A549 (cell line): ENCODE data around the gene HSPB7.

Experiments
- BHLHE40 ChIP-seq: IDR thresholded peaks from 2 replicates; pipeline ENCODE4 v1.6.1; 2012; ENCODE audit warnings: low read depth, low read length, inconsistent platforms
- CEBPB ChIP-seq, 2 experiments: fragments of >200 bp in 1 of 2; sonication (Bioruptor Twin) in 1 of 2; formaldehyde crosslinking in 1 of 2; IDR thresholded peaks; 2 replicates each; pipeline ENCODE4 v1.6.1; 2012 to 2016
- CHD2 ChIP-seq: fragments of 150-350 bp; IDR thresholded peaks from 2 replicates; pipeline ENCODE4 v1.6.1; 2014; ENCODE audit warnings: low read length; ENCODE audit not compliant: partially characterized antibody
- EHF ChIP-seq: fragments of 250-450 bp; sonication (Bioruptor Pico); IDR thresholded peaks from 2 replicates; pipeline ENCODE4 v1.5.0; 2020; ENCODE audit warnings: mild to moderate bottlenecking
- EHMT2 ChIP-seq: fragments of 200-600 bp; sonication (generic); IDR thresholded peaks from 2 replicates; pipeline ENCODE4 v1.6.1; 2016; ENCODE audit warnings: antibody characterized with exemption, low read depth, mild to moderate bottlenecking, moderate library complexity
- KDM1A ChIP-seq: fragments of 200-600 bp; sonication (generic); IDR thresholded peaks from 2 replicates; pipeline ENCODE4 v1.6.1; 2016; ENCODE audit warnings: low read depth, mild to moderate bottlenecking
- MAZ ChIP-seq: fragments of 150-350 bp; IDR thresholded peaks from 2 replicates; pipeline ENCODE4 v1.6.1; 2014; ENCODE audit warnings: antibody characterized with exemption, low read depth, low read length, borderline replicate concordance
- POLR2A ChIP-seq: IDR thresholded peaks from 2 replicates; pipeline ENCODE4 v1.6.1; 2012; ENCODE audit warnings: mild to moderate bottlenecking, low read length
- RCOR1 ChIP-seq: fragments of 150-350 bp; IDR thresholded peaks from 2 replicates; pipeline ENCODE4 v1.6.1; 2014; ENCODE audit warnings: antibody characterized with exemption, low read length, low read depth
- RFX5 ChIP-seq: fragments of 450-650 bp; IDR thresholded peaks from 2 replicates; pipeline ENCODE4 v1.7.1; 2014; ENCODE audit warnings: antibody characterized with exemption, mild to moderate bottlenecking, moderate library complexity
- ZNF302 ChIP-seq: fragments of 250-450 bp; sonication (Bioruptor Pico); IDR thresholded peaks from 2 replicates; pipeline ENCODE4 v1.9.0; 2021; ENCODE audit warnings: inconsistent platforms, mild to moderate bottlenecking, moderate library complexity
- TF ChIP-seq, protein P1 (sequence below): fragments of >200 bp; sonication (Bioruptor Twin); formaldehyde crosslinking; IDR thresholded peaks from 3 replicates; pipeline ENCODE4 v1.5.1; 2016
- TF ChIP-seq, protein P2 (sequence below): fragments of 200-600 bp; sonication (generic); IDR thresholded peaks from 2 replicates; pipeline ENCODE4 v1.6.1; 2016; ENCODE audit warnings: antibody characterized with exemption, mild to moderate bottlenecking, moderate library complexity
- TF ChIP-seq, protein P3 (sequence below): IDR thresholded peaks from 2 replicates; pipeline ENCODE4 v1.6.1; 2012

DNA sequence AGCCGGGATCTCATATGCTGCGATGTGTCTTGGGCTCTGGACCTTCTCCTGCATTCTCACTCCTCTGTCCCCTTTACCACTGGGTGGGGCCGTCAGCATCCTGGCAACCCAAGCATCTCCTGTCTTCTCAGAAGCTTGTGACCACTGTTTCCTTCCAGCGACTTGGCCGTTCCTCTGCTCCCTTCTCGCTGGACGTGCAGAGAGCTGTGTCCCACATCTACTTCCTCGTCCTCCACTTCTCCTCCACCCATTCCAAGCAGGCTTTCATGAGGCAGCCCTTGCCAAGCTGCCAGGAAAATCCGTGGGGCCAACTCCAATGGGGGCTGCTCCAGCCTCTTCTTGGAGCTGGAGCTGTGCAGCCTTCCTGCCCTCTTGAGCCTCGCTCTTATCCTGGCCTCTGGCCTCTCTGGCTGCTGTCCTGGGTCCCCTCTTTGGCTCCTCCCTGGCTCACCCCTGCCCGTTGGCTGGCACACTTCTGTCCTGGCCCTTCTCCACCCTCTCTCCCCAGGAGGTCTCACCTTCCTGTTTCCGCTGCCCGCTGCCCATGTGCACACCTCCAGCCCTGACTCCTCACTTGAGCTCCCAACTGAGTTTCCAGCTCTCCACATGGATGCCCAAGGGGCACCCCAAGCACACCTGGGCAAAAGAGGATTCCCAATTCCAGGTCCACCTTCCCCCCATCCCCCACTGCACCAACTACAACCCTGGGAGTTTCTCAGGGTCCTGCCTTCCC is 46.9 kb upstream of the HSPB7 start:
- TF ChIP-seq, protein P1, sequence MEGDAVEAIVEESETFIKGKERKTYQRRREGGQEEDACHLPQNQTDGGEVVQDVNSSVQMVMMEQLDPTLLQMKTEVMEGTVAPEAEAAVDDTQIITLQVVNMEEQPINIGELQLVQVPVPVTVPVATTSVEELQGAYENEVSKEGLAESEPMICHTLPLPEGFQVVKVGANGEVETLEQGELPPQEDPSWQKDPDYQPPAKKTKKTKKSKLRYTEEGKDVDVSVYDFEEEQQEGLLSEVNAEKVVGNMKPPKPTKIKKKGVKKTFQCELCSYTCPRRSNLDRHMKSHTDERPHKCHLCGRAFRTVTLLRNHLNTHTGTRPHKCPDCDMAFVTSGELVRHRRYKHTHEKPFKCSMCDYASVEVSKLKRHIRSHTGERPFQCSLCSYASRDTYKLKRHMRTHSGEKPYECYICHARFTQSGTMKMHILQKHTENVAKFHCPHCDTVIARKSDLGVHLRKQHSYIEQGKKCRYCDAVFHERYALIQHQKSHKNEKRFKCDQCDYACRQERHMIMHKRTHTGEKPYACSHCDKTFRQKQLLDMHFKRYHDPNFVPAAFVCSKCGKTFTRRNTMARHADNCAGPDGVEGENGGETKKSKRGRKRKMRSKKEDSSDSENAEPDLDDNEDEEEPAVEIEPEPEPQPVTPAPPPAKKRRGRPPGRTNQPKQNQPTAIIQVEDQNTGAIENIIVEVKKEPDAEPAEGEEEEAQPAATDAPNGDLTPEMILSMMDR = no peak
- TF ChIP-seq, protein P2, sequence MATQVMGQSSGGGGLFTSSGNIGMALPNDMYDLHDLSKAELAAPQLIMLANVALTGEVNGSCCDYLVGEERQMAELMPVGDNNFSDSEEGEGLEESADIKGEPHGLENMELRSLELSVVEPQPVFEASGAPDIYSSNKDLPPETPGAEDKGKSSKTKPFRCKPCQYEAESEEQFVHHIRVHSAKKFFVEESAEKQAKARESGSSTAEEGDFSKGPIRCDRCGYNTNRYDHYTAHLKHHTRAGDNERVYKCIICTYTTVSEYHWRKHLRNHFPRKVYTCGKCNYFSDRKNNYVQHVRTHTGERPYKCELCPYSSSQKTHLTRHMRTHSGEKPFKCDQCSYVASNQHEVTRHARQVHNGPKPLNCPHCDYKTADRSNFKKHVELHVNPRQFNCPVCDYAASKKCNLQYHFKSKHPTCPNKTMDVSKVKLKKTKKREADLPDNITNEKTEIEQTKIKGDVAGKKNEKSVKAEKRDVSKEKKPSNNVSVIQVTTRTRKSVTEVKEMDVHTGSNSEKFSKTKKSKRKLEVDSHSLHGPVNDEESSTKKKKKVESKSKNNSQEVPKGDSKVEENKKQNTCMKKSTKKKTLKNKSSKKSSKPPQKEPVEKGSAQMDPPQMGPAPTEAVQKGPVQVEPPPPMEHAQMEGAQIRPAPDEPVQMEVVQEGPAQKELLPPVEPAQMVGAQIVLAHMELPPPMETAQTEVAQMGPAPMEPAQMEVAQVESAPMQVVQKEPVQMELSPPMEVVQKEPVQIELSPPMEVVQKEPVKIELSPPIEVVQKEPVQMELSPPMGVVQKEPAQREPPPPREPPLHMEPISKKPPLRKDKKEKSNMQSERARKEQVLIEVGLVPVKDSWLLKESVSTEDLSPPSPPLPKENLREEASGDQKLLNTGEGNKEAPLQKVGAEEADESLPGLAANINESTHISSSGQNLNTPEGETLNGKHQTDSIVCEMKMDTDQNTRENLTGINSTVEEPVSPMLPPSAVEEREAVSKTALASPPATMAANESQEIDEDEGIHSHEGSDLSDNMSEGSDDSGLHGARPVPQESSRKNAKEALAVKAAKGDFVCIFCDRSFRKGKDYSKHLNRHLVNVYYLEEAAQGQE = no peak
- TF ChIP-seq KDM1A (no peak), POLR2A (no peak), CHD2 (no peak), MAZ (no peak), BHLHE40 (no peak), EHF (CRISPR knock-in tag) (no peak), CEBPB (IDR thresholded peaks at IDR 0.05) (no peak), EHMT2 (no peak), ZNF302 (CRISPR knock-in tag) (no peak), RCOR1 (no peak), RFX5 (no peak)
- TF ChIP-seq, protein P3, sequence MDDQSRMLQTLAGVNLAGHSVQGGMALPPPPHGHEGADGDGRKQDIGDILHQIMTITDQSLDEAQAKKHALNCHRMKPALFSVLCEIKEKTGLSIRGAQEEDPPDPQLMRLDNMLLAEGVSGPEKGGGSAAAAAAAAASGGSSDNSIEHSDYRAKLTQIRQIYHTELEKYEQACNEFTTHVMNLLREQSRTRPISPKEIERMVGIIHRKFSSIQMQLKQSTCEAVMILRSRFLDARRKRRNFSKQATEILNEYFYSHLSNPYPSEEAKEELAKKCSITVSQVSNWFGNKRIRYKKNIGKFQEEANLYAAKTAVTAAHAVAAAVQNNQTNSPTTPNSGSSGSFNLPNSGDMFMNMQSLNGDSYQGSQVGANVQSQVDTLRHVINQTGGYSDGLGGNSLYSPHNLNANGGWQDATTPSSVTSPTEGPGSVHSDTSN = no peak
